BLaER1 (cell line): Measurements from ENCODE around the gene CASKIN1.

Experiments
- H3K27ac ChIP-seq: shearing (Covaris generic); formaldehyde crosslinking; 2 replicates; pipeline ENCODE4 v1.8.1; 2022
- H3K27me3 ChIP-seq: shearing (Covaris generic); formaldehyde crosslinking; 2 replicates; pipeline ENCODE4 v1.8.1; 2022
- H3K36me3 ChIP-seq: shearing (Covaris generic); formaldehyde crosslinking; 2 replicates; pipeline ENCODE4 v1.8.1; 2022
- H3K4me1 ChIP-seq: shearing (Covaris generic); formaldehyde crosslinking; 2 replicates; pipeline ENCODE4 v1.8.1; 2022
- H3K4me2 ChIP-seq: shearing (Covaris generic); formaldehyde crosslinking; 2 replicates; pipeline ENCODE4 v1.8.1; 2022
- H3K4me3 ChIP-seq: shearing (Covaris generic); formaldehyde crosslinking; 2 replicates; pipeline ENCODE4 v1.8.1; 2022
- H3K9ac ChIP-seq: shearing (Covaris generic); formaldehyde crosslinking; 2 replicates; pipeline ENCODE4 v1.8.1; 2022
- H3K9me3 ChIP-seq: shearing (Covaris generic); formaldehyde crosslinking; 2 replicates; pipeline ENCODE4 v1.8.1; 2022
- H4K20me1 ChIP-seq: shearing (Covaris generic); formaldehyde crosslinking; 2 replicates; pipeline ENCODE4 v1.8.1; 2022
- Cebpa-rat ChIP-seq: shearing (Covaris generic); IDR thresholded peaks from 2 replicates; pipeline ENCODE4 v1.8.1; 2022

The CASKIN1 gene

GRCh38 chr16:2183671-2184070 is 12.7 kb downstream of the CASKIN1 start:
- peak overlapping the region; percentile 38 for H3K9ac ChIP-seq
- H3K4me1 ChIP-seq: peaks cover 42% of the 10 kb centered on the region
- H3K4me3 ChIP-seq: peak overlapping the region; percentile 8; the same call in 1 of the 2 replicates
- no peaks in the 10 kb centered on the region for H3K9me3 ChIP-seq
- no peaks in the 10 kb centered on the region for H3K27me3 ChIP-seq
- H4K20me1 ChIP-seq: peaks cover 44% of the 10 kb centered on the region
- H3K4me2 ChIP-seq: peak overlapping the region; percentile 86
- no peak for TF ChIP-seq Cebpa-rat
- peak overlapping the region; percentile 60 for H3K27ac ChIP-seq
- H3K36me3 ChIP-seq: peaks cover 12% of the 10 kb centered on the region; the same call in 1 of the 2 replicates

GRCh38 chr16:2181952-2182351 is 14.5 kb downstream of the CASKIN1 start:
- no peak for TF ChIP-seq Cebpa-rat
- peak overlapping the region; percentile 86 for H3K4me2 ChIP-seq
- no peak overlapping the region for H3K4me3 ChIP-seq
- peaks cover 42% of the 10 kb centered on the region for H3K4me1 ChIP-seq
- H4K20me1 ChIP-seq: peaks cover 51% of the 10 kb centered on the region
- 0 out of 2 replicates have a peak overlapping the region, but pooled peaks have one; percentile 2 for H3K9ac ChIP-seq
- H3K27ac ChIP-seq: no peak overlapping the region
- H3K27me3 ChIP-seq: no peaks in the 10 kb centered on the region
- H3K9me3 ChIP-seq: peaks cover 7% of the 10 kb centered on the region
- H3K36me3 ChIP-seq: peaks cover 23% of the 10 kb centered on the region

GRCh38 chr16:2180962-2181923 is 15.2 kb downstream of the CASKIN1 start:
- H3K27me3 ChIP-seq: no peaks in the 10 kb centered on the region
- no peak overlapping the region for H3K9ac ChIP-seq
- H3K9me3 ChIP-seq: peaks cover 7% of the 10 kb centered on the region
- H4K20me1 ChIP-seq: peaks cover 51% of the 10 kb centered on the region
- H3K27ac ChIP-seq: no peak overlapping the region
- peak overlapping the region; percentile 86 for H3K4me2 ChIP-seq
- H3K36me3 ChIP-seq: peaks cover 30% of the 10 kb centered on the region
- no peak for TF ChIP-seq Cebpa-rat
- H3K4me1 ChIP-seq: peaks cover 42% of the 10 kb centered on the region
- no peak overlapping the region for H3K4me3 ChIP-seq

GRCh38 chr16:2180461-2180860 is 15.9 kb downstream of the CASKIN1 start:
- H3K36me3 ChIP-seq: peaks cover 38% of the 10 kb centered on the region
- peaks cover 48% of the 10 kb centered on the region for H4K20me1 ChIP-seq
- H3K4me3 ChIP-seq: no peak overlapping the region
- no peak overlapping the region for H3K4me2 ChIP-seq
- H3K27ac ChIP-seq: no peak overlapping the region
- peaks cover 39% of the 10 kb centered on the region for H3K4me1 ChIP-seq
- no peaks in the 10 kb centered on the region for H3K27me3 ChIP-seq
- TF ChIP-seq Cebpa-rat: no peak
- H3K9me3 ChIP-seq: peaks cover 7% of the 10 kb centered on the region
- no peak overlapping the region for H3K9ac ChIP-seq

- Histone ChIP-seq H4K20me1 (peaks cover 40% of the 10 kb centered on the region), H3K9ac (no peak overlapping the region), H3K27ac (no peak overlapping the region), H3K9me3 (peaks cover 7% of the 10 kb centered on the region), H3K36me3 (peaks cover 46% of the 10 kb centered on the region), H3K4me3 (no peak overlapping the region), H3K27me3 (no peaks in the 10 kb centered on the region), H3K4me1 (peaks cover 30% of the 10 kb centered on the region), H3K4me2 (no peak overlapping the region)
- no peak for TF ChIP-seq Cebpa-rat
These were observed 16.8 kb downstream of the CASKIN1 start for GRCh38 chr16:2179576-2179975.

GRCh38 chr16:2179107-2179501 is 17.3 kb downstream of the CASKIN1 start:
- Histone ChIP-seq H3K4me2 (no peak overlapping the region), H4K20me1 (peaks cover 35% of the 10 kb centered on the region), H3K9me3 (peaks cover 7% of the 10 kb centered on the region), H3K27ac (no peak overlapping the region), H3K27me3 (no peaks in the 10 kb centered on the region), H3K36me3 (peaks cover 51% of the 10 kb centered on the region), H3K4me3 (no peak overlapping the region), H3K9ac (no peak overlapping the region), H3K4me1 (peaks cover 25% of the 10 kb centered on the region)
- no peak for TF ChIP-seq Cebpa-rat

GRCh38 chr16:2178321-2179106 is 17.9 kb downstream of the CASKIN1 start:
- H3K4me3 ChIP-seq: no peak overlapping the region
- peaks cover 19% of the 10 kb centered on the region for H3K4me1 ChIP-seq
- no peak for TF ChIP-seq Cebpa-rat

GRCh38 chr16:2177561-2177960 is 18.8 kb downstream of the CASKIN1 start:
- Histone ChIP-seq H4K20me1 (peaks cover 22% of the 10 kb centered on the region), H3K4me1 (peaks cover 10% of the 10 kb centered on the region)

More at GRCh38 chr16:2178321-2179106, 17.9 kb downstream of the CASKIN1 start:
- Histone ChIP-seq H4K20me1 (peaks cover 29% of the 10 kb centered on the region), H3K9me3 (peaks cover 7% of the 10 kb centered on the region), H3K9ac (no peak overlapping the region), H3K27ac (no peak overlapping the region), H3K27me3 (no peaks in the 10 kb centered on the region), H3K36me3 (peaks cover 56% of the 10 kb centered on the region), H3K4me2 (no peak overlapping the region)

GRCh38 chr16:2177101-2177500 is 19.3 kb downstream of the CASKIN1 start:
- peaks cover 68% of the 10 kb centered on the region for H3K36me3 ChIP-seq
- no peak overlapping the region for H3K4me3 ChIP-seq
- H3K27ac ChIP-seq: no peak overlapping the region
- no peak overlapping the region for H3K9ac ChIP-seq
- H3K4me1 ChIP-seq: peaks cover 6% of the 10 kb centered on the region
- peaks cover 7% of the 10 kb centered on the region for H3K9me3 ChIP-seq
- peaks cover 22% of the 10 kb centered on the region for H4K20me1 ChIP-seq
- TF ChIP-seq Cebpa-rat: no peak
- H3K27me3 ChIP-seq: no peaks in the 10 kb centered on the region
- no peak overlapping the region for H3K4me2 ChIP-seq

More at GRCh38 chr16:2177561-2177960, 18.8 kb downstream of the CASKIN1 start:
- no peak overlapping the region for H3K4me3 ChIP-seq
- TF ChIP-seq Cebpa-rat: no peak
- no peak overlapping the region for H3K9ac ChIP-seq
- H3K27ac ChIP-seq: no peak overlapping the region
- no peaks in the 10 kb centered on the region for H3K27me3 ChIP-seq
- peaks cover 66% of the 10 kb centered on the region for H3K36me3 ChIP-seq
- no peak overlapping the region for H3K4me2 ChIP-seq
- H3K9me3 ChIP-seq: peaks cover 7% of the 10 kb centered on the region

- Histone ChIP-seq H3K27me3 (no peaks in the 10 kb centered on the region), H3K36me3 (peaks cover 79% of the 10 kb centered on the region), H3K27ac (no peak overlapping the region), H3K4me2 (no peak overlapping the region), H3K4me3 (no peak overlapping the region), H3K4me1 (peaks cover 11% of the 10 kb centered on the region), H4K20me1 (peaks cover 26% of the 10 kb centered on the region), H3K9me3 (peaks cover 7% of the 10 kb centered on the region), H3K9ac (no peak overlapping the region)
- no peak for TF ChIP-seq Cebpa-rat
These were observed 20.4 kb downstream of the CASKIN1 start for GRCh38 chr16:2176047-2176446.
